GM12878 (cell line): ENCODE measurements around the gene FXYD3. TPM values are rescaled to one million over a fixed set of nuclear protein-coding genes. Genes with fewer than 3 reads are reported as not detected.

Experiments used
- ATAC-seq: fragments of 200-7000 bp; cut with Tn5 transposase; 3 replicates; pipeline ENCODE4 v1.9.1; 2020; ENCODE audit warnings: mild to moderate bottlenecking, moderate library complexity
- BruUV-seq: library from RNA; stranded (reverse); fragments of 400-500 nt; replicated peaks from 2 replicates; lab custom pipeline; 2021; lab: Mats Ljungman, UMichigan
- CTCF ChIA-PET: fragments of 300-600 bp; sonication (Branson Sonifier 250); formaldehyde crosslinking; extraction: SDS; loops from one replicate; lab custom pipeline; 2021; ENCODE audit warnings: inconsistent platforms; lab: Yijun Ruan, JAX
- POLR2A ChIA-PET: fragments of 350-600 bp; formaldehyde crosslinking; extraction: SDS; loops from one replicate; lab custom pipeline; 2021; ENCODE audit warnings: inconsistent platforms; lab: Charles Lee
- RAD21 ChIA-PET: fragments of 300-600 bp; sonication (Branson Sonifier 250); formaldehyde crosslinking; loops from one replicate; lab custom pipeline; 2023; ENCODE audit warnings: antibody characterized with exemption; ENCODE audit not compliant: unreplicated experiment; lab: Charles Lee
- SMC1A ChIA-PET: fragments of 300-600 bp; sonication (Branson Sonifier 250); formaldehyde crosslinking; loops from one replicate; lab custom pipeline; 2023; ENCODE audit not compliant: unreplicated experiment, uncharacterized antibody; lab: Charles Lee
- DNase-seq: peaks from one replicate; pipeline ENCODE4 v3.0.0-alpha.2; 2011; ENCODE audit warnings: low read depth, low spot score
- FAIRE-seq: peaks from 3 replicates; lab custom pipeline; 2011; peaks lifted over from hg19 to GRCh38; lab: Jason Lieb, UNC
- H2AFZ ChIP-seq: 2 replicates; pipeline ENCODE4 v1.6.0; 2011; ENCODE audit warnings: low read depth, low read length, control low read depth; ENCODE audit not compliant: control insufficient read depth
- H3K27ac ChIP-seq: 2 replicates; pipeline ENCODE4 v1.5.1; 2011; ENCODE audit warnings: control low read depth; ENCODE audit not compliant: control insufficient read depth, insufficient read depth
- H3K27me3 ChIP-seq, 2 experiments: replicated peaks in 1 of 2; 2 replicates each; pipeline versions ENCODE4 v1.6.0 to v1.6.1; 2011; ENCODE audit warnings: low read length in 1 of 2; ENCODE audit not compliant: control insufficient read depth in 2 of 2, insufficient read depth in 2 of 2
- H3K36me3 ChIP-seq, 2 experiments: 2 replicates each; pipeline ENCODE4 v1.5.1; 2011; ENCODE audit warnings: low read length in 1 of 2; ENCODE audit not compliant: control insufficient read depth in 2 of 2, insufficient read depth in 2 of 2
- H3K4me1 ChIP-seq: 2 replicates; pipeline ENCODE4 v1.6.1; 2011; ENCODE audit warnings: mild to moderate bottlenecking, low read length, moderate library complexity, mixed read lengths; ENCODE audit not compliant: control insufficient read depth, insufficient read depth
- H3K4me2 ChIP-seq: 2 replicates; pipeline ENCODE4 v1.6.0; 2011; ENCODE audit warnings: control low read depth; ENCODE audit not compliant: control insufficient read depth, insufficient read depth
- H3K4me3 ChIP-seq: fragments of 200-600 bp; sonication (generic); 2 replicates; pipeline ENCODE4 v1.5.1; 2016
- H3K79me2 ChIP-seq: 2 replicates; pipeline ENCODE4 v1.6.0; 2011; ENCODE audit warnings: low read length; ENCODE audit not compliant: control insufficient read depth, insufficient read depth
- H3K9ac ChIP-seq: 2 replicates; pipeline ENCODE4 v1.8.0; 2011; ENCODE audit warnings: low read length, control low read depth, mixed read lengths; ENCODE audit not compliant: control insufficient read depth, insufficient read depth
- H3K9me3 ChIP-seq: replicated peaks from 3 replicates; pipeline ENCODE4 v1.5.1; 2011; ENCODE audit warnings: mild to moderate bottlenecking, low read length; ENCODE audit not compliant: control insufficient read depth, insufficient read depth
- H4K20me1 ChIP-seq: 2 replicates; pipeline ENCODE4 v1.6.0; 2011; ENCODE audit not compliant: control insufficient read depth, insufficient read depth
- ASH2L ChIP-seq: fragments of 300-600, 200-600 bp; sonication (generic); IDR thresholded peaks from 2 replicates; pipeline ENCODE4 v1.6.1; 2017; ENCODE audit warnings: low read depth, mild to moderate bottlenecking, borderline replicate concordance
- CHD4 ChIP-seq: fragments of 200-600 bp; sonication (generic); IDR thresholded peaks from 2 replicates; pipeline ENCODE4 v1.6.1; 2016; ENCODE audit warnings: mild to moderate bottlenecking
- EGR1 ChIP-seq, 2 experiments: IDR thresholded peaks; 1 replicate in 1 of 2; 2 replicates in 1 of 2; pipeline ENCODE4 v1.6.1; 2011 to 2012; ENCODE audit warnings: low read depth in 2 of 2, low read length in 2 of 2, borderline replicate concordance in 1 of 2, mild to moderate bottlenecking in 1 of 2, moderate library complexity in 1 of 2
- FOS ChIP-seq: IDR thresholded peaks from 3 replicates; pipeline ENCODE4 v1.6.1; 2011; ENCODE audit warnings: borderline replicate concordance; ENCODE audit not compliant: insufficient read length; ENCODE audit errors: extremely low read depth
- HDGF ChIP-seq: fragments of 450-650 bp; IDR thresholded peaks from 2 replicates; pipeline ENCODE4 v1.6.1; 2016; ENCODE audit warnings: antibody characterized with exemption
- IRF5 ChIP-seq: fragments of 450-650 bp; IDR thresholded peaks from 2 replicates; pipeline ENCODE4 v1.6.1; 2017; ENCODE audit warnings: borderline replicate concordance
- LARP7 ChIP-seq: fragments of 450-650 bp; IDR thresholded peaks from 2 replicates; pipeline ENCODE4 v1.6.1; 2017; ENCODE audit warnings: mild to moderate bottlenecking
- MEF2A ChIP-seq: IDR thresholded peaks from 2 replicates; pipeline ENCODE4 v1.6.1; 2011; ENCODE audit warnings: low read depth, mild to moderate bottlenecking, low read length, moderate library complexity; ENCODE audit not compliant: insufficient read depth
- NBN ChIP-seq: fragments of 450-650 bp; IDR thresholded peaks from 2 replicates; pipeline ENCODE4 v1.6.1; 2016
- NFXL1 ChIP-seq: fragments of 450-650 bp; IDR thresholded peaks from 2 replicates; pipeline ENCODE4 v1.6.1; 2017; ENCODE audit warnings: antibody characterized with exemption, mild to moderate bottlenecking, borderline replicate concordance
- NFYB ChIP-seq: IDR thresholded peaks from 2 replicates; pipeline ENCODE4 v1.6.1; 2011; ENCODE audit warnings: low read depth, mild to moderate bottlenecking, low read length, improper control_type of control experiment, moderate library complexity; ENCODE audit not compliant: insufficient read depth
- RELA ChIP-seq: fragments of 450-650 bp; IDR thresholded peaks from 2 replicates; pipeline ENCODE4 v1.8.0; 2014; ENCODE audit warnings: borderline replicate concordance; ENCODE audit not compliant: partially characterized antibody
- SMAD1 ChIP-seq: fragments of 450-650 bp; IDR thresholded peaks from 2 replicates; pipeline ENCODE4 v1.6.1; 2018; ENCODE audit warnings: mild to moderate bottlenecking, low read depth; ENCODE audit not compliant: partially characterized antibody
- SP1 ChIP-seq: IDR thresholded peaks from one replicate; pipeline ENCODE4 v1.6.1; 2011; ENCODE audit warnings: low read depth, low read length
- SREBF1 ChIP-seq: IDR thresholded peaks from 2 replicates; pipeline ENCODE4 v1.6.1; 2012; ENCODE audit warnings: mild to moderate bottlenecking, low read length
- TBL1XR1 ChIP-seq: IDR thresholded peaks from 2 replicates; pipeline ENCODE4 v1.6.1; 2012; ENCODE audit warnings: low read depth, low read length, improper control_type of control experiment
- TCF3 ChIP-seq: IDR thresholded peaks from 2 replicates; pipeline ENCODE4 v1.6.1; 2012; ENCODE audit warnings: low read depth, mild to moderate bottlenecking, low read length, borderline replicate concordance; ENCODE audit not compliant: insufficient read depth
- ZBTB11 ChIP-seq: fragments of 450-650 bp; formaldehyde crosslinking; IDR thresholded peaks from 2 replicates; pipeline ENCODE4 v1.5.0; 2022; ENCODE audit warnings: mild to moderate bottlenecking, missing genetic modification characterization
- ZNF274 ChIP-seq: IDR thresholded peaks from one replicate; pipeline ENCODE4 v1.8.0; 2011; ENCODE audit not compliant: insufficient read length, insufficient read depth
- WGBS: methylation state at CpG from one replicate; pipeline ENCODE4 v1.1.6; 2016; ENCODE audit warnings: low lambda C conversion rate; ENCODE audit not compliant: insufficient replicate concordance, insufficient coverage; ENCODE audit errors: missing lambda C conversion rate; 5-methylcytosine and 5-hydroxymethylcytosine counted together
- in situ Hi-C: fragments of 300-500 bp; cut with MboI; formaldehyde crosslinking; loops from 9 replicates; pipeline ENCODE4 v1.14.3; 2018; ENCODE audit warnings: mixed read lengths
- intact Hi-C: fragments of 100-400 bp; cut with micrococcal nuclease; formaldehyde crosslinking; loops from one replicate; pipeline ENCODE4 v1.14.2; 2022; ENCODE audit not compliant: unreplicated experiment
- polyA plus RNA-seq, 11 experiments: library from polyadenylated mRNA; depleted of rRNA in 4 of 11; unstranded in 6 of 11; stranded (reverse) in 5 of 11; fragments of >200 nt; fragmentation: Nextera tagmentation in 4 of 11; fragmentation: Illumina TruSeq in 1 of 11; extraction: Ambion mirVana in 4 of 11; extraction: Trizol in 1 of 11; gene quantifications; 1 replicate in 1 of 11; 2 replicates in 10 of 11; pipeline versions ENCODE4 v1.2.1 to v1.2.3, GENCODE V29; 2011 to 2016; ENCODE audit warnings: inconsistent platforms in 2 of 11, missing spikeins in 2 of 11, low read depth in 1 of 11
- total RNA-seq, 4 experiments: library from RNA; depleted of rRNA in 3 of 4; stranded (reverse); fragments of >200 nt in 3 of 4; fragmentation: Illumina TruSeq in 1 of 4; extraction: Trizol in 1 of 4; gene quantifications; 2 replicates each; pipeline versions ENCODE4 v1.2.1 to v1.2.3, GENCODE V29; 2013 to 2021

The FXYD3 gene
- total and polyA plus RNA-seq, 10 of the 15 experiments (the other 5 are each of a cell fraction or from before 2014, with no cell fraction given): 0.09 to 0.44 TPM; not detected in 8

GRCh38 chr19:35168196-35168595 lies 52.6 kb downstream of the FXYD3 start:
- ATAC-seq (no peak), DNase-seq (no peak), FAIRE-seq (no peak)
- Histone ChIP-seq H3K4me2 (no peak overlapping the region), H3K27ac (no peak overlapping the region), H2AFZ (no peak overlapping the region), H3K9me3 (peaks cover 34% of the 10 kb centered on the region), H3K9ac (no peak overlapping the region), H3K4me3 (no peak overlapping the region), H3K4me1 (peaks cover 11% of the 10 kb centered on the region; the same call in 1 of the 2 replicates), H3K36me3 (peaks cover 24 to 34% of the 10 kb centered on the region in 2 experiments), H3K27me3 (no peaks in the 10 kb centered on the region), H3K79me2 (no peaks in the 10 kb centered on the region), H4K20me1 (no peaks in the 10 kb centered on the region)
- ChIA-PET POLR2A (interaction anchor here (0.6 to 0.8 kb wide), 4 partner anchors 12 to 221 kb away, joined by 3 to 6 read pairs (median 4); partner anchors contain the start of gene FXYD5), RAD21 (no interaction called here), SMC1A (interaction anchor here (1.2 kb wide), 1 partner anchor 27 kb away, joined by 3 read pairs; no protein-coding TSS in a partner anchor), CTCF (no interaction called here)
- no peak for TF ChIP-seq EGR1 (IDR thresholded peaks at IDR 0.05; ENCODE audit: borderline replicate concordance in 1 of 2, low read depth in 2 of 2, low read length in 2 of 2)
- TF ChIP-seq IRF5: no peak
- TF ChIP-seq HDGF: no peak
- TF ChIP-seq NFYB: no peak
- TF ChIP-seq MEF2A: no peak
- no peak for TF ChIP-seq NBN
- TF ChIP-seq RELA: no peak
- TF ChIP-seq LARP7: no peak
- TF ChIP-seq TBL1XR1: no peak
- TF ChIP-seq SP1: no peak
- no peak for TF ChIP-seq NFXL1
- no peak for TF ChIP-seq TCF3
- no peak for TF ChIP-seq FOS
- TF ChIP-seq ASH2L: no peak
- TF ChIP-seq CHD4: no peak
- TF ChIP-seq SMAD1: no peak
- no peak for TF ChIP-seq ZNF274
- TF ChIP-seq ZBTB11 (CRISPR knock-in tag): no peak
- TF ChIP-seq SREBF1: no peak
- intact Hi-C loops: no loop called here
- 84% methylated on average over 3 of the region's 3 CpGs for WGBS
- in situ Hi-C loops: no loop called here
- no TSS peak for BruUV-seq
